Lung (tissue), 12 donors: Measurements from ENCODE around the gene CPS1. TPM values are rescaled to one million over a fixed set of nuclear protein-coding genes. Genes with fewer than 3 reads are reported as not detected.

ENCODE experiments used
- ATAC-seq: fragments of 200-7000 bp; cut with Tn5 transposase; one replicate; pipeline ENCODE4 v1.9.1; 2020; ENCODE audit warnings: moderate number of reproducible peaks; ENCODE audit not compliant: insufficient read depth, low FRiP score
- DNase-seq, 3 donors: peaks; one replicate each; pipeline ENCODE4 v3.0.0-alpha.2; 2013 to 2017
- H3K27ac ChIP-seq, 2 donors: one replicate each; pipeline ENCODE4 v1.5.1; 2013; ENCODE audit warnings: mild to moderate bottlenecking in 2 of 2, moderate library complexity in 2 of 2, control low read depth in 1 of 2, inconsistent platforms in 1 of 2, low read depth in 1 of 2, low read length in 1 of 2
- H3K27me3 ChIP-seq, 3 donors: one replicate each; pipeline ENCODE4 v1.5.1; 2013; ENCODE audit warnings: low read length in 2 of 3; ENCODE audit not compliant: control insufficient read depth in 3 of 3, insufficient read depth in 3 of 3
- H3K36me3 ChIP-seq, 4 donors: one replicate each; pipeline ENCODE4 v1.5.1; 2013; ENCODE audit warnings: low read length in 4 of 4, mild to moderate bottlenecking in 1 of 4, moderate library complexity in 1 of 4; ENCODE audit not compliant: control insufficient read depth in 4 of 4, insufficient read depth in 4 of 4
- H3K4me1 ChIP-seq, 5 donors: one replicate each; pipeline ENCODE4 v1.5.1; 2013; ENCODE audit warnings: low read length in 5 of 5, mild to moderate bottlenecking in 2 of 5, moderate library complexity in 1 of 5; ENCODE audit not compliant: control insufficient read depth in 5 of 5, insufficient read depth in 5 of 5
- H3K4me3 ChIP-seq: one replicate; pipeline ENCODE4 v1.5.1; 2013; ENCODE audit warnings: mild to moderate bottlenecking, control low read depth, moderate library complexity
- H3K9ac ChIP-seq, 2 donors: one replicate each; pipeline ENCODE4 v1.5.1; 2013; ENCODE audit warnings: low read length in 2 of 2, control low read depth in 1 of 2; ENCODE audit not compliant: insufficient read depth in 1 of 2
- H3K9me3 ChIP-seq, 4 donors: one replicate each; pipeline ENCODE4 v1.5.1; 2013; ENCODE audit warnings: low read length in 3 of 4, mild to moderate bottlenecking in 1 of 4, moderate library complexity in 1 of 4; ENCODE audit not compliant: control insufficient read depth in 4 of 4, insufficient read depth in 3 of 4
- WGBS, 2 donors: extraction: QIAGEN DNeasy Blood & Tissue Kit; methylation state at CpG; one replicate each; pipeline ENCODE4 v1.1.7; 2013; 5-methylcytosine and 5-hydroxymethylcytosine counted together
- polyA plus RNA-seq, 2 donors: library from polyadenylated mRNA; stranded (reverse); fragments of 200-250 nt; gene quantifications; one replicate each; pipeline ENCODE4 v1.2.1, GENCODE V29; 2013
- total RNA-seq, 2 donors: library from RNA; depleted of rRNA in 1 of 2; stranded (reverse); fragments of >200 nt in 1 of 2; gene quantifications; one replicate each; pipeline ENCODE4 v1.2.1, GENCODE V29; 2014 to 2021
- TF ChIP-seq, protein P1 (sequence below): IDR thresholded peaks from 2 replicates; pipeline ENCODE4 v1.5.1; 2012; ENCODE audit warnings: mild to moderate bottlenecking; ENCODE audit errors: control extremely low read depth, extremely low read depth
- donor health status: control.
- donor health status: control.
- donor health status: Bipolar disorder and iron deficiency.
- donor health status: healthy.
- donor health status: DM: yes; HTN: yes; CAD: no.

Gene CPS1
- total and polyA plus RNA-seq, 4 donors, result 0.35 to 5.0 (median 1.9) TPM

DNA sequence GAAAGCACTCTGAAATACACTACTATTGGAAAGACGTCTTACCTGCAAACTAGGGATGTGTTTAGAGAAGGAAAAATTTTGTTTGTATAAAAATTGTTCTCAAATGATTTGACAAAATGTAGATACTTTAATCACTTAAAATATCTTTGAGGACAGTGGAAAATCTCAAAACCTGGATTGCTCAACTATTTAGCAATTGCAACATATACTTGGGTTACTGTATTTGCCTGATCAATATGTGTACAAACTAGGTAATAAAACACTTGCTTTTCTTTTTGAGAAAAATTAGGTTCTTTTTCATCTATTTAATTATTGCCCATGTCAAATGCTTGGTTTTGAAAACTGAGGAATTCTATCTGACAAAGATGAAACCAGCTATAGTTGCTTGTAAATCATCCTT lies 60.9 kb downstream of the CPS1 start:
- TF ChIP-seq, protein P1, sequence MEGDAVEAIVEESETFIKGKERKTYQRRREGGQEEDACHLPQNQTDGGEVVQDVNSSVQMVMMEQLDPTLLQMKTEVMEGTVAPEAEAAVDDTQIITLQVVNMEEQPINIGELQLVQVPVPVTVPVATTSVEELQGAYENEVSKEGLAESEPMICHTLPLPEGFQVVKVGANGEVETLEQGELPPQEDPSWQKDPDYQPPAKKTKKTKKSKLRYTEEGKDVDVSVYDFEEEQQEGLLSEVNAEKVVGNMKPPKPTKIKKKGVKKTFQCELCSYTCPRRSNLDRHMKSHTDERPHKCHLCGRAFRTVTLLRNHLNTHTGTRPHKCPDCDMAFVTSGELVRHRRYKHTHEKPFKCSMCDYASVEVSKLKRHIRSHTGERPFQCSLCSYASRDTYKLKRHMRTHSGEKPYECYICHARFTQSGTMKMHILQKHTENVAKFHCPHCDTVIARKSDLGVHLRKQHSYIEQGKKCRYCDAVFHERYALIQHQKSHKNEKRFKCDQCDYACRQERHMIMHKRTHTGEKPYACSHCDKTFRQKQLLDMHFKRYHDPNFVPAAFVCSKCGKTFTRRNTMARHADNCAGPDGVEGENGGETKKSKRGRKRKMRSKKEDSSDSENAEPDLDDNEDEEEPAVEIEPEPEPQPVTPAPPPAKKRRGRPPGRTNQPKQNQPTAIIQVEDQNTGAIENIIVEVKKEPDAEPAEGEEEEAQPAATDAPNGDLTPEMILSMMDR, result no peak
- H3K27ac ChIP-seq, result no peak overlapping the region
- H3K4me3 ChIP-seq, result no peak overlapping the region
- H3K36me3 ChIP-seq, result no peaks in the 10 kb centered on the region
- no peaks in the 10 kb centered on the region for H3K9me3 ChIP-seq
- H3K9ac ChIP-seq, result no peak overlapping the region
- 82% methylated on average over 1 of the region's 1 CpG for WGBS, 2 donors
- H3K4me1 ChIP-seq, result no peaks in the 10 kb centered on the region
- ATAC-seq, result no peak
- no peak for DNase-seq
- H3K27me3 ChIP-seq, result no peaks in the 10 kb centered on the region

DNA sequence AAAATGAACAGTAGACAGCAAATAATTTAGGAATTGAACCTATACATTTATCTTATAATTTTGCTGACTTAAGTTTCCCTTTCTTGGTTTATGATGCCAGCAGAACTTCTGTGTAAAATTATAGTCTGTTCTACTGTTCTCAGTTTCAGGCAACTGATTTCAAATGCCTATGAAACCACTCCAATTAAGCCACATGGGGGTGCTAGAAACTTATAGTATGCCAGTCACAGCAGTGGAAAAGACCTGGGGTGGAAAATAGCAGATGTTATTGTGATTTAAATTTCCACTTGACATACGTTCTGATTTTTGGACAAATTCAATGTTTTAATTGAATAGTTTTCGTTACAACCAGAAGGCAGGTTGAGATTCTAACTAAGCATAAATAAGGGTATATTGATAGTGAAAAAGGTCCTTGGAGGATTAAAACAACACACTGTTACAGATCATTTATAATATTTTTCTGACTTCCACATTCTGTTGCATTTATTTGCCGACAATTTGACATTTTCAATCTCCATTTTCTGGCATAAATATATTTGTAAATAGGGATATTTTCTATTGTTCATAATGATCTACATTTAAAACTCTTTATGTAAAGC lies 61.4 kb downstream of the CPS1 start:
- H3K4me1 ChIP-seq, result no peaks in the 10 kb centered on the region
- H3K9me3 ChIP-seq, result no peaks in the 10 kb centered on the region
- peak; percentile 13 to 68 (median 53) for DNase-seq
- no peaks in the 10 kb centered on the region for H3K36me3 ChIP-seq
- TF ChIP-seq, protein P1, result no peak
- no peak overlapping the region for H3K27ac ChIP-seq
- no peak overlapping the region for H3K9ac ChIP-seq
- no peak overlapping the region for H3K4me3 ChIP-seq
- H3K27me3 ChIP-seq, result no peaks in the 10 kb centered on the region
- no peak for ATAC-seq
- WGBS, 2 donors, result 22 to 33% methylated on average over 3 of the region's 3 CpGs

DNA sequence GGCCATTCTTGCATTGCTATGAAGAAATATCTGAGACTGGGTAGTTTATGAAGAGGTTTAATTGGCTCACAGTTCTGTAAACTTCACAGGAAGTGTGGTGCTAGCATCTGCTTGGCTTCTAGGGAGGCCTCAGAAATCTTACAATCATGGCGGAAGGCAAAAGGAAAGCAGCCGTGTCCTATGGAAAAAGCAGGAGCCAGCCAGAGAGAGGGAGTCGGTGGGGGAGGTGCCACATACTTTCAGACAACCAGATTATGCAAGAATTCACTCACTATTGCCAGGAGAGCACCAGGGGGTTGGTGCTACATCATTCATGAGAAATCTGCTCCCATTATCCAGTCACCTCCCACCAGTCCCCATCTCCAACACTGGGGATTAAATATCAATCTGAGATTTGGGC lies 64.1 kb downstream of the CPS1 start:
- no peaks in the 10 kb centered on the region for H3K4me1 ChIP-seq
- 73 to 77% methylated on average over 3 of the region's 3 CpGs for WGBS, 2 donors
- H3K36me3 ChIP-seq, result no peaks in the 10 kb centered on the region
- no peaks in the 10 kb centered on the region for H3K9me3 ChIP-seq
- ATAC-seq, result no peak
- TF ChIP-seq, protein P1, result no peak
- no peak overlapping the region for H3K4me3 ChIP-seq
- H3K27ac ChIP-seq, result no peak overlapping the region
- DNase-seq, result peak in 1 of 3 donors; percentile 2
- no peak overlapping the region for H3K9ac ChIP-seq
- H3K27me3 ChIP-seq, result no peaks in the 10 kb centered on the region

DNA sequence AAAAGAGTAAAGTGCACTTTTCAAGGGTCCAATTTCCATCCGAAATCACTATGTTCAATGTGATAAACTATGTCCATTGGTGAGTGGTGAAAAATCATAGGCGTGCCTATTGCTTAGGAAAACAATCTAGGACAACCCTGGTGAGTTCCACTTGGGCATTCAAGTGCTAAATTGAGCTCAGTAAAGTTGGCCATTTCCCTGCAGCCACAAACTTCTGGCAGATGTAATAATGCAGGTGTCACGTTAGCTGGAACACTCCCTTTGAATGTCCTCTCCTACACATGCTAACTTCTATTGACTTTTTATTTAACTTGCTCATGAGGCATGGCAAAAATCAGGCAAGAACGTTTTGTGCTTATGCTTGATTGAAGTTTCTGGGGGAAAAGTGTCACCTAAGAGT lies 67.1 kb downstream of the CPS1 start:
- ATAC-seq, result no peak

More for the DNA sequence above, 67.1 kb downstream of the CPS1 start:
- no peak for DNase-seq
- TF ChIP-seq, protein P1, result no peak
- Histone ChIP-seq H3K9me3 (no peaks in the 10 kb centered on the region), H3K4me3 (no peak overlapping the region), H3K27ac (no peak overlapping the region), H3K9ac (no peak overlapping the region), H3K36me3 (no peaks in the 10 kb centered on the region), H3K4me1 (no peaks in the 10 kb centered on the region), H3K27me3 (no peaks in the 10 kb centered on the region)
- 68 to 74% methylated on average over 4 of the region's 4 CpGs for WGBS, 2 donors
